IPS DF 6.9 (cell line): ENCODE results near the gene PPFIA4.

Experiments
- DNase-seq: peaks from one replicate; pipeline ENCODE4 v3.0.0-alpha.2; 2013; ENCODE audit warnings: low read depth, low spot score
- H3K27ac ChIP-seq: one replicate; pipeline ENCODE4 v1.5.1; 2013; ENCODE audit warnings: low read length, control low read depth
- H3K27me3 ChIP-seq: 2 replicates; pipeline ENCODE4 v1.6.1; 2013; ENCODE audit warnings: mild to moderate bottlenecking, low read length; ENCODE audit not compliant: control insufficient read depth, insufficient read depth
- H3K36me3 ChIP-seq: 2 replicates; pipeline ENCODE4 v1.6.1; 2013; ENCODE audit warnings: low read length; ENCODE audit not compliant: control insufficient read depth, insufficient read depth
- H3K4me1 ChIP-seq: 2 replicates; pipeline ENCODE4 v1.6.1; 2013; ENCODE audit warnings: low read length; ENCODE audit not compliant: control insufficient read depth, insufficient read depth
- H3K4me3 ChIP-seq: 2 replicates; pipeline ENCODE4 v1.5.1; 2013; ENCODE audit warnings: mild to moderate bottlenecking, low read length
- H3K9me3 ChIP-seq: 2 replicates; pipeline ENCODE4 v1.6.1; 2013; ENCODE audit warnings: low read length, inconsistent platforms; ENCODE audit not compliant: control insufficient read depth, insufficient read depth
- WGBS: extraction: QIAGEN DNeasy Blood & Tissue Kit; methylation state at CpG from one replicate; pipeline ENCODE4 v1.1.7; 2013; ENCODE audit warnings: mixed read lengths, missing lambda C conversion rate; ENCODE audit not compliant: insufficient read length, insufficient coverage; 5-methylcytosine and 5-hydroxymethylcytosine counted together

PPFIA4 gene

GRCh38 chr1:203127666-203128430, 101.6 kb downstream of the PPFIA4 start, which contains the start of gene ADORA1:
Gene ADORA1, plus strand, starts transcription at chr1:203127726. Its CDS starts 1,116 bp downstream, at chr1:203128842.
- no peaks in the 10 kb centered on the region; the same call in 1 of the 2 replicates for H3K27me3 ChIP-seq
- peak; percentile 39 for DNase-seq
- H3K4me3 ChIP-seq = peak within 1 kb of the TSS; percentile 31; the same call in 1 of the 2 replicates

GRCh38 chr1:203128431-203128715, 102.1 kb downstream of the PPFIA4 start:
- peak overlapping the region; percentile 31; the same call in 1 of the 2 replicates for H3K4me3 ChIP-seq
- H3K27ac ChIP-seq = no peak overlapping the region
- no CpG with 5 or more reads among the region's 7 CpGs for WGBS
- peaks cover 10% of the 10 kb centered on the region; the same call in 1 of the 2 replicates for H3K4me1 ChIP-seq
- no peaks in the 10 kb centered on the region for H3K9me3 ChIP-seq
- DNase-seq = no peak
- H3K36me3 ChIP-seq = no peaks in the 10 kb centered on the region
- H3K27me3 ChIP-seq = no peaks in the 10 kb centered on the region; the same call in 1 of the 2 replicates

More at GRCh38 chr1:203127666-203128430, 101.6 kb downstream of the PPFIA4 start, which contains the start of gene ADORA1:
- Histone ChIP-seq H3K36me3 (no peaks in the 10 kb centered on the region), H3K27ac (no peak within 1 kb of the TSS), H3K9me3 (no peaks in the 10 kb centered on the region), H3K4me1 (peaks cover 10% of the 10 kb centered on the region; the same call in 1 of the 2 replicates)
- no CpG with 5 or more reads among the region's 51 CpGs for WGBS
